GM21367 (cell line): ENCODE measurements around the gene ZDHHC14.

Source experiments
- ATAC-seq: cut with Tn5 transposase; IDR thresholded peaks from one replicate; pipeline ENCODE4 v1.9.1; 2021; ENCODE audit not compliant: unreplicated experiment

Gene ZDHHC14

DNA sequence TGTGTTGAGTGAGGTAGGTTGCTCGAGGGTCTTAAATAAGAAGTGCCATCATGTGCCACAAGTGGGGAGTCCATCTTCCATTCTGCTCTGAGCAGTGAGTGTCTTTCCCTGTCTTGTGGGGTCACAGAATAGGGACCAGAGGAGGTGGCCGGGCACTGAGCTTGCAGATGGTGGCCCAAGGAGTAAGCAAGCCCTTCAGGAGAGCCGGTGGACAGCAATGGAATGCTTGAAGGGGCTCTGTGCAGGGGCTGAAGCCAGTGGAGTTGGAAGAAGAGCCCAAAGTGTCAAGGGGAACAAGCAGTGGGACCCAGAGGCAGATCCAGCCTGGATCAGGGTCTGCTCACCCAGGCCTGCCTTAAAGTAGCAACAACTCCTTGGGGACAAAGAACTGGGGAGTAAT is 228.6 kb downstream of the ZDHHC14 start:
- ATAC-seq, result no peak

DNA sequence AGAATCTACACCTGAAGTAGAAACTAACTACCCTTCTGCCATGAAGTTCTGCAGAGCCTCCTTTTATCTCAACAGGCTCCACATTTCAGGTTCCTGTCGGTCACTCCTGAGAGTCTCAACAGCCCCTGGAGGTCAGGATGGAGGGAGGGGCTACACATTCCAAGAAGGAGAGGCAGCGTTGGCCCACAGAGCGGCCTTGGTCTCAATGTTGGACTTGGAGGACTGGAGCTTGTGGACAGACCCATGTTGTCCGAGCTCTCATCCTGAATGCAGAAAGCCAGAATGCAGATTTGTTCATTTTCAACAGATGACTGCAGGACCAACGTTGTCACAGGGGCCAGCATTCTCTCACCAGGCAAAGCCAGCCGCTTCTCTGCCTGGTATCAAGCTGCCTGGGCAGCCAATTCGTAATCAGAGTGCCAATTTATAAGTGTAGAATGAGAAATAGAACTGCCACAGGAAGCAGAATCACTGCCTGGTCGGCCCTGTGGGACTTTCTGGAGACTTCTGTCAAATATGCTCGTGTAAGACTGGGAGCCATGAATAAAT is 229.5 kb downstream of the ZDHHC14 start:
- no peak for ATAC-seq

- ATAC-seq, result no peak
These were observed 230.4 kb downstream of the ZDHHC14 start for GRCh38 chr6:157611406-157611805.

DNA sequence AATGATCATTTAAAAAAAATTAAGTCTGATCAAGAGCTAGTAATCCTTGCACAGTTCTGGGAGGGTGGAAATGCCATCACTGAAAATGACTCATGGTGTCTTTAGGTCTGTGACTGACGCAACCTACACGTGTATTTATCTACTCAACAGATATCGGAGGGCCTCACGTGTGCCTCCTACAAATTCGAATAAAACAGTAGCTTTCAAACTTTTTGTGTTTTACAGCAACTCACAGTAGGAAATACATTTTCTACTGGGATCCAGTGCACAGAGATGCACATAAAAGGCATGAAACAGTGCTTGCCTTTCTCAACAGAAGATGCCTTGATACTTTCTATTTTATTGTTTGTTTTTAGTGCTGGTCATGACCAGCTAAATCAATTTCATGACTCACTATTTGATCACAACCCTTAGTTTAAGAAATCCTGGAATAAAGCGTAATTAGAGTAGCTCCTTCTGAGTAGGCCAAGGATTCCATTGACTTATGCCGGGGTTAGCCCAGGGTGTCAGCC is 232.1 kb downstream of the ZDHHC14 start:
- no peak for ATAC-seq

GRCh38 chr6:157614026-157614568 is 233.1 kb downstream of the ZDHHC14 start:
- ATAC-seq, result no peak

DNA sequence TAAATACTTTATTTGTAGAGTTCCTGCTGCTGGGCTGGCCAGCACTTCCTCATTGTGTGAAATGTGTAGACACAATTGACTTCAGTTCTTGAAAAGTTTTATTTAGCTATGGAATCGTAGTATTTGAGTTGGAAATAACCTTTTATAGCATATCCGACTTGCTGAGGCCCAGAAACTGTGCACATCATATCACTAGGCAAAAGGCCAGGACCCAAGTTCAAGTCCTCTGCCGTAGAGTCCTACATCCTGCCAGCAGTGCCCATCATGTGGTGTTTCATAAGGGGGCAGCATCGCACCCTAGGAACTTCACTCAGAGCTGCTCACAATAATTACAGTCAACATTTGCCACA is 234.4 kb downstream of the ZDHHC14 start:
- no peak for ATAC-seq

GRCh38 chr6:157615951-157616350 is 235.0 kb downstream of the ZDHHC14 start:
- no peak for ATAC-seq

- ATAC-seq, result no peak
These were observed 240.0 kb downstream of the ZDHHC14 start for GRCh38 chr6:157620944-157621343.

GRCh38 chr6:157621406-157621805 is 240.4 kb downstream of the ZDHHC14 start:
- no peak for ATAC-seq

DNA sequence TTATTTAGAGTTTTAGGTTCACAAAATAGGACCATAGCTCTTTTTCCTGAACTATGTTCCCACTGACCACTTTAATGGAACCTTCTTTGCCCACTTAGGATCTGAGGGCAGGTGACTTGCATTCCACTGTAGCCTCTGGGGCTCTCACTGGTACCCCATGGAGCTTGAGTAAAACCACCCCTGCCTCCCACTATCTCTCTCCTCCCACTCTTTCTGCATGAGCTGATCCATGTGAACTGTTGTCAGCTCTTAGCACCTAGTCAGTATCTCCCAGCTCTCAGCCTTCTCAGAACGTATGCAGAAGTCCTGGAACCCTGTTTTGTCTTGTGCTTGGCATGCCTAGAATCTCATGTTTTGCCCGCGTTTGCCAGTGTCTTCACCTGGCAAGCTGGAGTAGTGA is 241.4 kb downstream of the ZDHHC14 start:
- ATAC-seq, result no peak

DNA sequence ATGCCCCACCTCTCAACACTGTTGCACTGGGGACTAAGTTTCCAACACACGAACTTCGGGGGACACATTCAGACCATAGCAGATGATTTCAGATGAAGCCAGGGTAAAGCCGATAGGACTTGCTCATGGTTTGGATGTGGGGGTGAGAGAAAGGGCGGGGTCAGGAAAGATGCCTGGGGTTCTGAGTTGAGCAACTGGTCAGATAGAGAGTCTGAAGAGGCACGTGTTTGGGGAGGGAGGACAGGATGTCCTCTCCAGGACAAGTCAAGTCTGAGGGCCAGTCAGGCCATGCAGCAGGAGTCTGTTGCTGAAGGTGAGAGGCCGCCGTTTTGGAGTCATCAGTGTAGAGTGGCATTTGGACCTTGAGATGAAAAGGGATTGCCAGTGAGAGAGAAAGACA is 244.1 kb downstream of the ZDHHC14 start:
- no peak for ATAC-seq

- ATAC-seq, result no peak
These were observed 244.8 kb downstream of the ZDHHC14 start for GRCh38 chr6:157625764-157626163.

DNA sequence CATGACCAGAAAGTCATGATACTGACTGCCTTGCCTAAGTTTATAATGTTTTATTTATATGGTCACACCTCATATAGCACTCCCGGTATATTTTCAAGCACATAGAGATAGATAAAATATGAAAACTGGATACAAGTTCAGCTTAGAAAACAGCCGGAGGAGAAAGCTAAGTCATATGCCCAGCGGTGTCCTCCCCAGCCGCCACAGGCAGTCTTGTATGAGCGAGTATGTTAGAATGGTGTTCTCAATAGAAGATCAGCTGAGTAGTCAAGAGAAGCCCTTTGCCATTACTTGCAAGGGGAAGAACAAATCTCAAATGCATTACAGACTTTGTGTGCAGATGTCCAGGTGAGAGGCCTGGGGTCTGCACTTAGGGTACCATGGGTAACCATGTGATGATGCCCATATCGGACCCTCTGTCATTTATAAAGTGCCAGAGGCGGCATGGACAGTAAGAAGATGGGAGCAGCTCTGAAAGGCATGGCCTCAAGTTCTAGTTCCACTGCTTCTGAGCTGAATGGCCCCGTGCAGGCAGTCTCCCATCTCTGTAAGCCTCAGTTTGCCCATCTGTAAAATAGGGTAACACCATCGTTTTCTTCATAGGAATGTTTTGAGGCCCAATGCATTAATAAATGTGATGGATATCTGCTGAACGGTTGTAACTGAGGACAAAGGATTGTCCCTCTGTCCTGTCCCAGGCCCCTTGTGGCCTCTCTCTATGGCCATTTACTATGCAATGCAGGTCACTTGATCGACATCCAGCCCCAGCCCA is 246.4 kb downstream of the ZDHHC14 start:
- ATAC-seq, result no peak

DNA sequence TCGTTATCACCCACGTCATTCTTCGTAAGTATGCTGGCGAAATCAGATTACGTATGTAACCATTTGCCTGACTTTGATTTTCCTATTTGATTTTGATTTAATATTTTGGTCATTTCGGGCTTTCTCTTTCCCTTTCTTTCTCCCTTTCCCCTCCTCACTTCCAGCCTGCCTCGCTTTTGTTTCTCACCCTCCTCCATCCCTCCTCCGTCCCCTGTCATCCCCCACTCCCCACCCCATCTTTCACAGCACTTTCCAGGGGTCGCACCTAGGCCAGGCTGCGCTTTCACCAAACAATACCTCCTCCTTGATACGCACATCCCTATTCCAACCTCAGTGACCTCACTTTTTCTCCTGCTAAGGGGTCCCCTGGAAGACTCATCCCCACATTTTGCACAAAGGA is 247.5 kb downstream of the ZDHHC14 start:
- no peak for ATAC-seq

DNA sequence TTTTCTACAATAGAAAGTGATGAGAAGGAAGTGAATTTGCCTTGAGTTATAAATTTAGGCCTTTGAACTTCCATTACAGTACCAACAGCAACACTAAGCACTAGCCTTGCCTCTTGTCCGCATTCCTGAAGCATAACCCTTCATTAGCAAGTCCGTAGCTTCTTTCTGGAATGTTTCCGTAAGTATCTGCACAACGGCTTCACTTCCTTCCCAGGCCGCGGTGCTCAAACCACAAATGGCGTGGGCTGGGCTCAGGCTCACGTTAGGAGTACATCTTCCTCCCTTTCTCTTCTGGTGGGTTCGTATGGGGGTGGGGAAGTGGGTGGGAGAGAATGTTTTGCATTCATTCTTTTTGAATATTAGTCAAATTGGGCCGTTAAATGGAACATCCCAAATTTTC is 248.2 kb downstream of the ZDHHC14 start:
- ATAC-seq, result no peak

- ATAC-seq, result no peak
These were observed 249.6 kb downstream of the ZDHHC14 start for GRCh38 chr6:157630463-157631080.

GRCh38 chr6:157631412-157631811 is 250.4 kb downstream of the ZDHHC14 start:
- ATAC-seq, result no peak

DNA sequence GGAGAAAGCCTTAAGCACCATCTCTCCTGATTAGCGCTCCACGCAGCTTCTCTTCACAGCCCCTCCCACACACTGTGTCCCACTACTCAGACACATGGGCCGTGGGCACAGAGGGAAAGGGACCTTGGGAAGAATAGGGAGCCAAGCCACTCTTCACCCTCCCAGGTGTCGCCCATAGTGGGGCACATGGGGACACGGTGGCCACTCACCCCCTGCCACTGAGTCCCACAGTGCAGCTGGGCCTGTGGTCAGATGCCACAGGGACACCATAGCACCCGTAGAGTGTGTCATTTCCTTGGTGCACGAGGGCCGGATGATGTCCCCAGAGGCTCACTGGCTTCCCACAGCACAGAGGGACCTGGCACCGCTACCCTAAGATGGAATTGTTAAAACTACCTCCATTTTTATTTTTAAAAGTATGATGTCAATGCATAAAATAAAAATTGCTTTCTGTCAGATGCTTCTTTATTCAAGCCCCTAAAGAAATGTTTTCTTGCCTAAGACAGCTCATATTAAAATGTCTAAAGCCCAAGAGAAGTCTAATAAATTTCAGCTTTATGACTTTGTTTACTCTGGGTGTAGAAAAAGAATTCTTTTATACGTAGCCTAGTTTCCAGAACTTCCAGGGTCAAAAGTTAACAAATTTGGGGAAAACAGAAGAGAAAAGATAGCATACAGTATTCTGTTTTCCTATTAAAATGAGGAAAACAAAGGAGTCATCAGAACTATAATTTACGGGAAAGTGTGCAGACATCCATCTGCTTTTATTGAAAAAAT is 251.0 kb downstream of the ZDHHC14 start:
- ATAC-seq, result no peak

- ATAC-seq, result no peak
These were observed 251.8 kb downstream of the ZDHHC14 start for GRCh38 chr6:157632821-157633220.

DNA sequence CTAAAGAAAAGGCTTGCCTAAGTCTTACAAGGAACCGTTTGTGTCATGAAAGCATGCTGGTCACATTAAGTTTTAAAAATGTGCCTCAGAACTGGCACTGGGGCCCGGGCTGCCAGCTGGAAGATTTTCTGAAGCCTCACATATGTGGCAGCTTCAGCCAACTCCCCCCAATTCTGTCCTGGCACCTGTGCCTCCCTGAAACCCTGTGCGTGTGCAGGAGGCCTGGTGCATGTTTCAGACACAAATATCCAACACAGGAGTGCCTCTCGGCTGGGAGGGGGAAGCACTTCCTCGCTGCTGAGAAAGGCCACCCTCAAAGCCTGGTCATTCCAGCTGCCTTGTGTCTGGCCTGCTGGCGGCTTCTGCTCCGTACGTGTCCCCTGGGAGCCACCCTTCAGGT is 253.6 kb downstream of the ZDHHC14 start:
- no peak for ATAC-seq
